AG04449 (cell line): ENCODE results near the gene ARHGAP32.
"Not testable (repeated sequence)": the region's sequence is repeated elsewhere in the genome, so short reads cannot be mapped to it uniquely, and the experiment has no call there.

ENCODE experiments used
- CTCF ChIA-PET: fragments of 350-600 bp; formaldehyde crosslinking; extraction: SDS; loops from one replicate; lab custom pipeline; 2021; ENCODE audit warnings: antibody characterized with exemption; lab: Yijun Ruan, JAX
- POLR2A ChIA-PET: fragments of 400-600, 350-600 bp; formaldehyde crosslinking; extraction: SDS; loops from one replicate; lab custom pipeline; 2020; ENCODE audit warnings: antibody characterized with exemption, inconsistent platforms; lab: Yijun Ruan, JAX
- DNase-seq: peaks from one replicate; pipeline ENCODE4 v3.0.0-alpha.2; 2010; ENCODE audit warnings: low read depth, low spot score
- H3K4me3 ChIP-seq: 2 replicates; pipeline ENCODE4 v1.5.1; 2011; ENCODE audit warnings: low read depth, mild to moderate bottlenecking, control low read depth, low read length
- CTCF ChIP-seq: IDR thresholded peaks from one replicate; pipeline ENCODE4 v1.5.1; 2011; ENCODE audit warnings: mild to moderate bottlenecking, moderate library complexity, low read length, control low read depth, inconsistent platforms; ENCODE audit not compliant: insufficient read depth; ENCODE audit errors: missing control alignments

Gene ARHGAP32

GRCh38 chr11:128924510-128925249, 267.4 kb downstream of the ARHGAP32 start:
- no peak overlapping the region for H3K4me3 ChIP-seq
- no peak for DNase-seq
- no peak for TF ChIP-seq CTCF
- ChIA-PET CTCF (interaction anchor here (0.9 to 4.4 kb wide), 6 partner anchors 10 to 766 kb away, joined by 3 to 13 read pairs (median 3); no protein-coding TSS in a partner anchor), POLR2A (no interaction called here)

GRCh38 chr11:128924104-128924503, 268.0 kb downstream of the ARHGAP32 start:
- no peak for DNase-seq
- POLR2A ChIA-PET = no interaction called here
- CTCF ChIA-PET = interaction anchor here (0.9 to 4.4 kb wide), 4 partner anchors 14 to 766 kb away, joined by 3 to 13 read pairs (median 4); no protein-coding TSS in a partner anchor
- no peak overlapping the region for H3K4me3 ChIP-seq
- TF ChIP-seq CTCF = no peak

- H3K4me3 ChIP-seq = no peak overlapping the region
- no peak for TF ChIP-seq CTCF
- DNase-seq = no peak
- ChIA-PET CTCF (no interaction called here), POLR2A (no interaction called here)
Observed at GRCh38 chr11:128921793-128922192, 270.3 kb downstream of the ARHGAP32 start.

- no peak for TF ChIP-seq CTCF
- CTCF ChIA-PET = interaction anchor here (1.3 kb wide), 1 partner anchor 14 kb away, joined by 4 read pairs; no protein-coding TSS in a partner anchor
- DNase-seq = no peak
- POLR2A ChIA-PET = no interaction called here
- no peak overlapping the region for H3K4me3 ChIP-seq
Observed at GRCh38 chr11:128920666-128921065, 271.5 kb downstream of the ARHGAP32 start.

- DNase-seq, POLR2A ChIA-PET, H3K4me3 ChIP-seq: not testable (repeated sequence)
- CTCF ChIA-PET = interaction anchor here (1.6 to 3.8 kb wide), 3 partner anchors 13 to 37 kb away, joined by 4 to 20 read pairs (median 5); no protein-coding TSS in a partner anchor
Observed at GRCh38 chr11:128919635-128920034, 272.5 kb downstream of the ARHGAP32 start.

GRCh38 chr11:128919216-128919615, 272.9 kb downstream of the ARHGAP32 start:
- H3K4me3 ChIP-seq = no peak overlapping the region
- CTCF ChIA-PET = interaction anchor here (1.6 to 3.8 kb wide), 3 partner anchors 12 to 37 kb away, joined by 4 to 20 read pairs (median 5); no protein-coding TSS in a partner anchor
- no peak for DNase-seq
- POLR2A ChIA-PET = no interaction called here
- no peak for TF ChIP-seq CTCF
